H1 (cell line): ENCODE measurements around the gene PDIA6. TPM values are rescaled to one million over a fixed set of nuclear protein-coding genes. Genes with fewer than 3 reads are reported as not detected.

Experiments
- CTCF ChIA-PET: fragments of 300-600 bp; sonication (Branson Sonifier 250); formaldehyde crosslinking; loops from one replicate; lab custom pipeline; 2021; ENCODE audit not compliant: partially characterized antibody; lab: Charles Lee
- POLR2A ChIA-PET: fragments of 300-600 bp; sonication (Branson Sonifier 250); formaldehyde crosslinking; loops from one replicate; lab custom pipeline; 2021; ENCODE audit warnings: inconsistent platforms; ENCODE audit not compliant: partially characterized antibody; lab: Charles Lee
- DNase-seq, 2 experiments: peaks; one replicate each; pipeline versions ENCODE4 v3.0.0 to v3.0.0-alpha.2; 2010 to 2022; ENCODE audit warnings: low spot score in 2 of 2, low read depth in 1 of 2, mixed read lengths in 1 of 2
- FAIRE-seq: peaks from 2 replicates; lab custom pipeline; 2011; peaks lifted over from hg19 to GRCh38; lab: Jason Lieb, UNC
- H2AFZ ChIP-seq: 2 replicates; pipeline ENCODE4 v1.8.1; 2012; ENCODE audit warnings: low read length, inconsistent platforms
- H2AK5ac ChIP-seq: 2 replicates; pipeline ENCODE4 v1.6.1; 2013; ENCODE audit warnings: low read depth, low read length
- H2BK120ac ChIP-seq: replicated peaks from 2 replicates; pipeline ENCODE3; 2013; ENCODE audit warnings: low read depth, low read length, inconsistent platforms
- H2BK12ac ChIP-seq: 2 replicates; pipeline ENCODE4 v1.6.1; 2013; ENCODE audit warnings: low read depth, low read length
- H2BK15ac ChIP-seq: 2 replicates; pipeline ENCODE4 v1.6.1; 2013; ENCODE audit warnings: low read length
- H2BK20ac ChIP-seq: 2 replicates; pipeline ENCODE4 v1.6.1; 2013; ENCODE audit warnings: low read length
- H2BK5ac ChIP-seq: 2 replicates; pipeline ENCODE4 v1.6.1; 2013; ENCODE audit warnings: low read depth, low read length
- H3K14ac ChIP-seq: 2 replicates; pipeline ENCODE4 v1.6.1; 2013; ENCODE audit warnings: inconsistent platforms; ENCODE audit not compliant: insufficient read length
- H3K18ac ChIP-seq: 2 replicates; pipeline ENCODE4 v1.6.1; 2013; ENCODE audit warnings: low read length; ENCODE audit errors: extremely low read depth
- H3K23ac ChIP-seq: 2 replicates; pipeline ENCODE4 v1.6.1; 2013; ENCODE audit warnings: inconsistent platforms; ENCODE audit not compliant: insufficient read length
- H3K23me2 ChIP-seq: 2 replicates; pipeline ENCODE4 v1.6.1; 2013; ENCODE audit warnings: low read depth, low read length
- H3K27ac ChIP-seq: 2 replicates; pipeline ENCODE4 v1.6.1; 2011; ENCODE audit warnings: low read depth, low read length, inconsistent platforms
- H3K27me3 ChIP-seq, 4 experiments: replicated peaks in 1 of 4; 1 replicate in 1 of 4; 2 replicates in 3 of 4; pipeline versions ENCODE4 v1.6.1 to v1.8.1; 2011 to 2013; ENCODE audit warnings: low read length in 3 of 4, mild to moderate bottlenecking in 3 of 4, inconsistent platforms in 2 of 4, mixed read lengths in 2 of 4, moderate library complexity in 1 of 4; ENCODE audit not compliant: control insufficient read depth in 3 of 4, insufficient read depth in 3 of 4; ENCODE audit errors: extremely low read depth in 1 of 4
- H3K36me3 ChIP-seq, 4 experiments: 2 replicates each; pipeline versions ENCODE4 v1.6.1 to v1.8.1; 2011 to 2013; ENCODE audit warnings: mild to moderate bottlenecking in 4 of 4, low read length in 3 of 4, moderate library complexity in 2 of 4, control low read depth in 1 of 4, inconsistent platforms in 1 of 4; ENCODE audit not compliant: insufficient read depth in 4 of 4, control insufficient read depth in 2 of 4
- H3K4ac ChIP-seq: replicated peaks from 2 replicates; pipeline ENCODE3; 2013; ENCODE audit warnings: low read length, low read depth, mixed read lengths, inconsistent platforms; ENCODE audit not compliant: insufficient read length
- H3K4me1 ChIP-seq, 4 experiments: replicated peaks in 1 of 4; 1 replicate in 1 of 4; 2 replicates in 3 of 4; pipeline versions ENCODE4 v1.6.1 to v1.8.1; 2011 to 2013; ENCODE audit warnings: low read length in 3 of 4, inconsistent platforms in 2 of 4, mixed read lengths in 1 of 4; ENCODE audit not compliant: insufficient read depth in 4 of 4, control insufficient read depth in 3 of 4
- H3K4me2 ChIP-seq, 2 experiments: 2 replicates each; pipeline versions ENCODE4 v1.6.1 to v1.8.1; 2011 to 2013; ENCODE audit warnings: low read depth in 2 of 2, low read length in 2 of 2, control low read depth in 1 of 2, inconsistent platforms in 1 of 2, mild to moderate bottlenecking in 1 of 2; ENCODE audit not compliant: insufficient read depth in 1 of 2
- H3K4me3 ChIP-seq, 4 experiments: fragments of 200-600, 300-600 bp in 1 of 4; sonication (generic), shearing (Covaris generic), sonication (Bioruptor Twin) in 1 of 4; 2 replicates each; pipeline versions ENCODE4 v1.5.1 to v1.8.1; 2011 to 2016; ENCODE audit warnings: low read length in 4 of 4, low read depth in 3 of 4, control low read depth in 2 of 4, inconsistent platforms in 2 of 4, mild to moderate bottlenecking in 2 of 4, mixed read lengths in 1 of 4, moderate library complexity in 1 of 4; ENCODE audit not compliant: insufficient read depth in 2 of 4; ENCODE audit errors: extremely low read depth in 1 of 4
- H3K56ac ChIP-seq: replicated peaks from 2 replicates; pipeline ENCODE3; 2013; ENCODE audit warnings: low read depth, mild to moderate bottlenecking, mixed read lengths, low read length, inconsistent platforms; ENCODE audit not compliant: insufficient read length
- H3K79me1 ChIP-seq: 2 replicates; pipeline ENCODE4 v1.6.1; 2013; ENCODE audit warnings: low read depth, low read length, control low read depth
- H3K79me2 ChIP-seq, 2 experiments: 2 replicates each; pipeline versions ENCODE4 v1.6.1 to v1.8.1; 2012 to 2013; ENCODE audit warnings: low read length in 2 of 2, mild to moderate bottlenecking in 2 of 2, inconsistent platforms in 1 of 2; ENCODE audit not compliant: insufficient read depth in 2 of 2, control insufficient read depth in 1 of 2
- H3K9ac ChIP-seq, 4 experiments: replicated peaks in 1 of 4; 1 replicate in 1 of 4; 2 replicates in 3 of 4; pipeline versions ENCODE4 v1.6.1 to v1.8.1; 2011 to 2013; ENCODE audit warnings: low read depth in 3 of 4, low read length in 3 of 4, control low read depth in 2 of 4, mild to moderate bottlenecking in 2 of 4, moderate library complexity in 2 of 4, inconsistent platforms in 1 of 4; ENCODE audit errors: extremely low read depth in 1 of 4
- H3K9me3 ChIP-seq, 2 experiments: 2 replicates each; pipeline versions ENCODE4 v1.6.1 to v1.8.1; 2012 to 2013; ENCODE audit warnings: mild to moderate bottlenecking in 2 of 2, moderate library complexity in 2 of 2, control low read depth in 1 of 2, inconsistent platforms in 1 of 2, low read depth in 1 of 2, low read length in 1 of 2, mixed read lengths in 1 of 2; ENCODE audit not compliant: insufficient read depth in 2 of 2
- H4K20me1 ChIP-seq, 2 experiments: replicated peaks in 1 of 2; 2 replicates each; pipeline versions ENCODE3 to v1.8.1; 2011 to 2013; ENCODE audit warnings: inconsistent platforms in 2 of 2, low read length in 2 of 2, mild to moderate bottlenecking in 1 of 2; ENCODE audit not compliant: insufficient read depth in 2 of 2, control insufficient read depth in 1 of 2
- H4K5ac ChIP-seq: 2 replicates; pipeline ENCODE4 v1.6.1; 2013; ENCODE audit warnings: low read length, low read depth, mixed read lengths, inconsistent platforms; ENCODE audit not compliant: insufficient read length
- H4K8ac ChIP-seq: 2 replicates; pipeline ENCODE4 v1.8.0; 2013; ENCODE audit warnings: mild to moderate bottlenecking, moderate library complexity, low read length, inconsistent platforms; ENCODE audit not compliant: insufficient read depth; ENCODE audit errors: extremely low read depth
- H4K91ac ChIP-seq: replicated peaks from 2 replicates; pipeline ENCODE3; 2013; ENCODE audit warnings: low read length, mixed read lengths, inconsistent platforms; ENCODE audit not compliant: insufficient read length
- KDM1A ChIP-seq: fragments of 200-600, 300-600 bp; sonication (generic); IDR thresholded peaks from 2 replicates; pipeline ENCODE4 v1.7.1; 2016; ENCODE audit warnings: mild to moderate bottlenecking, low read length, borderline replicate concordance
- SIX5 ChIP-seq: IDR thresholded peaks from 2 replicates; pipeline ENCODE4 v1.6.1; 2011; ENCODE audit warnings: mild to moderate bottlenecking, low read depth, low read length
- WGBS, 2 experiments: shearing (Covaris generic) in 1 of 2; methylation state at CpG; one replicate each; pipeline versions ENCODE4 v1.1.6 to v1.1.7; 2013 to 2015; ENCODE audit warnings: low lambda C conversion rate in 2 of 2, mixed read lengths in 2 of 2, inconsistent platforms in 1 of 2, low coverage in 1 of 2, missing lambda C conversion rate in 1 of 2; ENCODE audit not compliant: insufficient replicate concordance in 2 of 2, insufficient coverage in 1 of 2, insufficient read length in 1 of 2; ENCODE audit errors: extremely low coverage in 1 of 2, missing lambda C conversion rate in 1 of 2; 5-methylcytosine and 5-hydroxymethylcytosine counted together
- polyA plus RNA-seq, 7 experiments: library from polyadenylated mRNA; depleted of rRNA in 3 of 7; stranded (reverse) in 5 of 7; unstranded in 2 of 7; fragments of >200 nt in 5 of 7; fragments of 200-250 nt in 2 of 7; gene quantifications; 1 replicate in 5 of 7; 2 replicates in 1 of 7; 4 replicates in 1 of 7; pipeline versions ENCODE4 v1.2.1 to v1.2.3, GENCODE V29; 2011 to 2013; ENCODE audit warnings: missing spikeins in 2 of 7, mixed read lengths in 2 of 7
- total RNA-seq: library from RNA; stranded (reverse); fragmentation: NEBNext Ultra II Directional; extraction: Animal tissue kit (Norgen Biotek cat#: 25700); gene quantifications from 2 replicates; pipeline ENCODE4 v1.2.1, GENCODE V29; 2021

The PDIA6 gene
- total and polyA plus RNA-seq, 2 of the 8 experiments (the other 6 are each of a cell fraction or from before 2014, with no cell fraction given) = 181 to 384 TPM

DNA sequence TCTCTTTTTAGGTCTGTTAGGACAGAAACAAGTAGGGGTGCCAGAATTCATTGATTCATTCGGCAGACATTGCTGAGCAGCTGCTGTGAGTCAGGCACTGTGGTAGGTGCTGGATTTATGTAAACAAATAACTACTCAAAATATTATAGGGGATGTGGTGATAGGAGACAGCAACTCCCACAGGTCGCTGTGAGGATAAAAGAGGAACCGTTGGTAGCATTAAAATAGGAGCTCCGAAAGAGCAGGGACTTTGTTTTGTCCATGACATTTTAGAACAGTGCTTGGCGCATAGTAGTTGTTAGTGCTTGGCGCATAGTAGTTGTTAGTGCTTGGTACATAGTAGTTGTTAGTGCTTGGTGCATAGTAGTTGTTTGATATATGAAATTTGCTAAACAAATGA is 62.0 kb downstream of the PDIA6 start:
- Histone ChIP-seq H2BK20ac (no peak overlapping the region), H2AK5ac (no peak overlapping the region), H3K9ac (no peak overlapping the region), H2BK5ac (no peak overlapping the region), H3K79me2 (no peaks in the 10 kb centered on the region), H2AFZ (no peak overlapping the region), H2BK12ac (no peak overlapping the region), H3K4me1 (no peaks in the 10 kb centered on the region), H3K23ac (no peak overlapping the region), H3K79me1 (no peaks in the 10 kb centered on the region), H3K14ac (no peak overlapping the region), H4K8ac (no peak overlapping the region), H3K4me2 (no peak overlapping the region), H3K4me3 (no peak overlapping the region), H2BK15ac (no peak overlapping the region), H3K4ac (no peak overlapping the region), H3K27me3 (no peaks in the 10 kb centered on the region), H4K5ac (no peak overlapping the region), H3K56ac (no peak overlapping the region), H4K91ac (no peak overlapping the region), H3K23me2 (no peaks in the 10 kb centered on the region), H4K20me1 (no peaks in the 10 kb centered on the region), H3K9me3 (no peaks in the 10 kb centered on the region), H3K36me3 (no peaks in the 10 kb centered on the region), H2BK120ac (no peak overlapping the region), H3K27ac (no peak overlapping the region), H3K18ac (no peak overlapping the region)
- no peak for FAIRE-seq
- peak; percentile 50; the same call in 1 of the 2 replicates for TF ChIP-seq KDM1A
- TF ChIP-seq SIX5 = no peak
- CTCF ChIA-PET = interaction anchor here (1.1 kb wide), 1 partner anchor 13 kb away, joined by 3 read pairs; no protein-coding TSS in a partner anchor
- 88% methylated on average over 6 of the region's 6 CpGs; no CpG with 5 or more reads in 1 of the 2 experiments for WGBS, 2 experiments
- no peak for DNase-seq
- POLR2A ChIA-PET = interaction anchor here (0.7 to 1.4 kb wide), 2 partner anchors 13 to 29 kb away, joined by 3 to 4 read pairs; no protein-coding TSS in a partner anchor
